Uterus (tissue), 4 donors: ENCODE measurements around the gene RABGAP1L. TPM values are rescaled to one million over a fixed set of nuclear protein-coding genes. Genes with fewer than 3 reads are reported as not detected.

Source experiments
- DNase-seq, 2 donors: peaks; one replicate each; pipeline ENCODE4 v3.0.0-alpha.2; 2019 to 2020
- H3K27ac ChIP-seq, 2 donors: fragments of 200-600 bp; sonication (generic); 1 replicate in 1 of 2; 2 replicates in 1 of 2; pipeline ENCODE4 v1.5.1; 2016 to 2018
- H3K27me3 ChIP-seq, 2 donors: fragments of 200-600 bp; sonication (generic); one replicate each; pipeline ENCODE4 v1.5.1; 2018 to 2019; ENCODE audit warnings: control low read depth in 1 of 2
- H3K36me3 ChIP-seq, 2 donors: fragments of 200-600 bp; sonication (generic); one replicate each; pipeline ENCODE4 v1.5.1; 2019; ENCODE audit warnings: control low read depth in 1 of 2
- H3K4me1 ChIP-seq, 2 donors: fragments of 200-600 bp; sonication (generic); one replicate each; pipeline ENCODE4 v1.5.1; 2018 to 2019; ENCODE audit warnings: control low read depth in 1 of 2
- H3K4me3 ChIP-seq, 2 donors: fragments of 200-600 bp; sonication (generic); 1 replicate in 1 of 2; 2 replicates in 1 of 2; pipeline ENCODE4 v1.5.1; 2018 to 2019; ENCODE audit warnings: mild to moderate bottlenecking in 1 of 2
- H3K9me3 ChIP-seq, 2 donors: fragments of 200-600 bp; sonication (generic); one replicate each; pipeline ENCODE4 v1.5.1; 2019; ENCODE audit warnings: control low read depth in 1 of 2
- POLR2A ChIP-seq, 2 donors: fragments of 450-650 bp; IDR thresholded peaks; one replicate each; pipeline ENCODE4 v1.6.1; 2016; ENCODE audit warnings: antibody characterized with exemption in 2 of 2, mild to moderate bottlenecking in 1 of 2, moderate library complexity in 1 of 2
- intact Hi-C: fragments of 100-400 bp; cut with DNase I; formaldehyde crosslinking; loops from one replicate; pipeline ENCODE4 v1.15.1; 2023; ENCODE audit warnings: low total_unique reads
- total RNA-seq, 4 donors: library from RNA; depleted of rRNA in 3 of 4; stranded (reverse); fragments of >200 nt in 3 of 4; gene quantifications; one replicate each; pipeline versions ENCODE4 v1.1.0 to v1.2.4, GENCODE V29; 2014 to 2023
- TF ChIP-seq, protein P1 (sequence below), 4 experiments: fragments of 200-600 bp in 2 of 4; fragments of 450-650 bp in 2 of 4; sonication (generic) in 2 of 4; IDR thresholded peaks; one replicate each; pipeline ENCODE4 v1.5.1; 2016 to 2019; ENCODE audit warnings: antibody characterized with exemption in 4 of 4, mild to moderate bottlenecking in 2 of 4, moderate library complexity in 1 of 4
- donor health status: DM: yes; HTN: yes; CAD: no.

The RABGAP1L gene
- total RNA-seq, 4 donors from 2014 or later: 19.1 to 93.7 (median 35.1) TPM

DNA sequence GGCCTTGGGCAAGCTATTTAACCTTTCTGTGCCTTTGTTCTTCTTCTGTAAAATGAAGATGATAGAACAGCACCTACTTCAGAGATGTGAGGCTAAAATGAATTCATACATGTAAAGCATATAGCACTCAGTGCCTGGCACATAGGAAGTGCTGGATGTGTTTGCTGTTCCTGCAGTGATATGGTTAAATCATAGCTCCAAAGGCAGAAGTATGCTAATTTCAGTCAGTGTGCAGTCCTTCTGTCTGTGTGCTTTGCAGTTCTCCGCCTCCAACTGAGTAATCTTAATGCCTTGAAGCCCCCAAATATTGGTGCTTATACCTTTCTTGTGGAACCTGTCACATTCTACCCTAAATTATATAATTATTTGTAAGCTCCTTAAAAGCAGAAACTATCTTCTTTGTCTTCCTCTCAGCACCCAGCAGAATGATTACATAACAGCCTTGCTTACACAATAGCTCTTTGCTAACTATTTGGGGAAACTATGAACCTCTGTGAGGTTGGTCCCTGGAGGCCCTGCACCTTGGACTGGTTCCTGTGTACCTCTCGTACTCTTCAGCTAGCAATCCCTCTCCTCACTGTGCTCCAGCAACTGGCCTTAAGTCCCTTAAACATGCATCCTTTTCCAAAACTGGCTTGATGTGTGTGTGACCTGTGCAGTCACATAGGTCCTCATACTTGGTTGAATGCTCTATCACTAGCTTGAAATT is 783.4 kb downstream of the RABGAP1L start:
- no peaks in the 10 kb centered on the region for H3K9me3 ChIP-seq
- intact Hi-C loops: no loop called here
- DNase-seq: no peak

DNA sequence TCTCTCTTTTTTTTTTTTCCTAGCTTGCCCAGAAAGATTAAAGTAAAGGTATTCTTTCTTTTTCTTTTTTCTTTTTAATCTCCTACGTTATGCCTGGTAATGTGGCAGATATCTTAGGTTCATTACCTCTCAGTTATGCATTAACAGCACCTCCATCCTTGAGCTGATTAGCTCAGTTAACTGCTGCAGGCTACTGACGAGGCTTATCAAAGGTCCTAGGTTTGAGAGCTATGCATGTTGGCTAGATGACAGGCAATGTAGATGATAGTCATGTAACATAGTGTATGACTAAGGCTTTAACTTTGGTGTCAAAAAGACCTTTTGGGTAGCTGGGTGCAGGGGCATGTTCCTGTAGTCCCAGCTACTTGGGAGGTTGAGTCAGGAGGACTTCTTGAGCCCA is 786.7 kb downstream of the RABGAP1L start:
- H3K27me3 ChIP-seq: no peaks in the 10 kb centered on the region
- no peak overlapping the region for H3K27ac ChIP-seq
- no peaks in the 10 kb centered on the region for H3K4me1 ChIP-seq
- no peak for TF ChIP-seq POLR2A (IDR thresholded peaks at IDR 0.05)
- TF ChIP-seq, protein P1, sequence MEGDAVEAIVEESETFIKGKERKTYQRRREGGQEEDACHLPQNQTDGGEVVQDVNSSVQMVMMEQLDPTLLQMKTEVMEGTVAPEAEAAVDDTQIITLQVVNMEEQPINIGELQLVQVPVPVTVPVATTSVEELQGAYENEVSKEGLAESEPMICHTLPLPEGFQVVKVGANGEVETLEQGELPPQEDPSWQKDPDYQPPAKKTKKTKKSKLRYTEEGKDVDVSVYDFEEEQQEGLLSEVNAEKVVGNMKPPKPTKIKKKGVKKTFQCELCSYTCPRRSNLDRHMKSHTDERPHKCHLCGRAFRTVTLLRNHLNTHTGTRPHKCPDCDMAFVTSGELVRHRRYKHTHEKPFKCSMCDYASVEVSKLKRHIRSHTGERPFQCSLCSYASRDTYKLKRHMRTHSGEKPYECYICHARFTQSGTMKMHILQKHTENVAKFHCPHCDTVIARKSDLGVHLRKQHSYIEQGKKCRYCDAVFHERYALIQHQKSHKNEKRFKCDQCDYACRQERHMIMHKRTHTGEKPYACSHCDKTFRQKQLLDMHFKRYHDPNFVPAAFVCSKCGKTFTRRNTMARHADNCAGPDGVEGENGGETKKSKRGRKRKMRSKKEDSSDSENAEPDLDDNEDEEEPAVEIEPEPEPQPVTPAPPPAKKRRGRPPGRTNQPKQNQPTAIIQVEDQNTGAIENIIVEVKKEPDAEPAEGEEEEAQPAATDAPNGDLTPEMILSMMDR (IDR thresholded peaks at IDR 0.05): no peak
- intact Hi-C loops: no loop called here
- H3K36me3 ChIP-seq: no peaks in the 10 kb centered on the region
- no peak for DNase-seq
- H3K9me3 ChIP-seq: no peaks in the 10 kb centered on the region
- H3K4me3 ChIP-seq: no peak overlapping the region

More for the DNA sequence above, 783.4 kb downstream of the RABGAP1L start:
- no peak overlapping the region for H3K4me3 ChIP-seq
- no peaks in the 10 kb centered on the region for H3K36me3 ChIP-seq
- H3K4me1 ChIP-seq: no peaks in the 10 kb centered on the region
- no peaks in the 10 kb centered on the region for H3K27me3 ChIP-seq
- TF ChIP-seq, protein P1 (IDR thresholded peaks at IDR 0.05): no peak
- TF ChIP-seq POLR2A (IDR thresholded peaks at IDR 0.05): no peak
- H3K27ac ChIP-seq: no peak overlapping the region

DNA sequence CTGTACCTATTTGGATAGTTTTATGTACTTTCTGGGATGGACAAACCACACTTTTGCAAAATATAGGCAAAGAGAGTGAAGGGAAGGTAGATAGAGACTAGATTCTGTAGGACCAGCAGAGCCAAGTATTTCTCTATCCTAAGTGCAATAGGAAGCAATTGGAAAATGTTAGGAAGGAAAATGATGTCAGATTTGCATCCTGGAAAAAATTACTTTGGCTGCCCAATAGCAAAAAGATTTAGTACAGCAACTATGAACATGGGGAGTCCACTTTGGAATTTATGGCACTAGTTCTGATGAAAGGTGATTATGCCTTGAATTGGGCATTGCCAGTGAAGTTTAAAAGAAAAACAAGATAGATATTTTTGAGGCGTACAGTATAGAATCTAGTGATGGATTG is 789.7 kb downstream of the RABGAP1L start:
- Histone ChIP-seq H3K9me3 (no peaks in the 10 kb centered on the region), H3K4me3 (no peak overlapping the region), H3K27ac (no peak overlapping the region), H3K36me3 (no peaks in the 10 kb centered on the region), H3K4me1 (no peaks in the 10 kb centered on the region), H3K27me3 (no peaks in the 10 kb centered on the region)
- no peak for DNase-seq
- TF ChIP-seq, protein P1 (IDR thresholded peaks at IDR 0.05): no peak
- TF ChIP-seq POLR2A (IDR thresholded peaks at IDR 0.05): no peak
- intact Hi-C loops: no loop called here

DNA sequence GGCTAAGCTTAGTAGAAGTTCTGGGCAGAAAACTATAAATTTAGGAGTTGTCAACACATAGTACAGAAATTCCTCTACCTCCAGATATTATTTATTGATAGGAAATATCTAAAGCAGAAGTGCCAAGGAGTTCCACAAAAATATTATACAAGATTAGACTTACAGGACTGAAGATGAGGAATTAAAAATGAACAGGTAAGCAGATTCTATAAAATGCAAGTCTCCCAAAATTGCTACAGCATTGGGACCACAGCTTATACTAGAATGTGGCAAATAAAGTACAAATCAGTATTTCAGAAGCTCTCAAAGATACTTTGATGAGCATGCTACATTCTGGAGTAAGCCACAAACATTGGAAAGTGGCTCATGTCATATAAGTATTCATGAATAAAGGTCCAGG is 790.3 kb downstream of the RABGAP1L start:
- TF ChIP-seq, protein P1 (IDR thresholded peaks at IDR 0.05): no peak
- no peak for TF ChIP-seq POLR2A (IDR thresholded peaks at IDR 0.05)
- intact Hi-C loops: no loop called here
- no peak for DNase-seq
- Histone ChIP-seq H3K27ac (no peak overlapping the region), H3K27me3 (no peaks in the 10 kb centered on the region), H3K36me3 (no peaks in the 10 kb centered on the region), H3K4me1 (no peaks in the 10 kb centered on the region), H3K4me3 (no peak overlapping the region), H3K9me3 (no peaks in the 10 kb centered on the region)

DNA sequence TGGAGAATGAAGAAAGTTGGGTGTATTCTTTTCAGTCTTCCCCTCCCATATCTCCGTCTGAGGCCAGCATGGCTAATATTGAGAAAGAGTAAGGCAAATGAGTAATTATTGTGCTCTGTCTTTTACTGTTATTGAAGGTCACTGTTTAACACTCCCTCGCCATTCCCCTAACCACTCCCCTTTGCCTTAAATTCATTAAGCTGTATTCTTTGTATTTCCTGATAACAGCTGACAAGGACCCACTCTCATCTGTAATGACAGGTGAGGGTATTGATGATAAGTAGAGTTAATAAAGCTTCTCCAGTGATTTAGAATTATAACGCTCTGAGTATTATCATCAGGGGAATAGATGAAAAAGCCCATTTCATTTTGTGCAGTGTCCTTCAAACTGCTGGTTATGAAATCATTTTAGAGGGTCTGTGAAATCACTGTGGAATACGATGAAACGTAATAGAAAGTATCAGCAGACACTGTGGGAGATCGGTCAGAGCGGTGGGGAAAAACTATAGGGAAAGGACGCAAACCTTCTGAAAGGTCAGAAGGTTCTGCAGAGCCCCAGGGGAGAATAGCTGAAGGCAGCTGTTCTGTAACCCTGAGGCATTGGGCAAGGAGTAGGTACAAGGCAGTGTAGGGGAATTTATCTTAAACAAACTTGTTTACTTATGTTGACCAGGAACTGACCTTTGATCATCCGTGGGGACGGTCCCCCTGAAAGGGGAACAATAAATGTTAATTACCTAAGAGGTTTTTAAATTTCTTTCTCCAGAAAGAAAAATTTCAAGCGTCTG is 794.2 kb downstream of the RABGAP1L start:
- no peak for TF ChIP-seq POLR2A (IDR thresholded peaks at IDR 0.05)
- TF ChIP-seq, protein P1 (IDR thresholded peaks at IDR 0.05): no peak

More for the DNA sequence above, 794.2 kb downstream of the RABGAP1L start:
- no peak for DNase-seq
- Histone ChIP-seq H3K36me3 (no peaks in the 10 kb centered on the region), H3K27me3 (no peaks in the 10 kb centered on the region), H3K9me3 (no peaks in the 10 kb centered on the region), H3K4me1 (no peaks in the 10 kb centered on the region), H3K4me3 (no peak overlapping the region), H3K27ac (no peak overlapping the region)
- intact Hi-C loops: no loop called here
